GM12878 (cell line): ENCODE measurements around the gene SF1. TPM values are rescaled to one million over a fixed set of nuclear protein-coding genes. Genes with fewer than 3 reads are reported as not detected.

Experiments used
- ATAC-seq: fragments of 200-7000 bp; cut with Tn5 transposase; 3 replicates; pipeline ENCODE4 v1.9.1; 2020; ENCODE audit warnings: mild to moderate bottlenecking, moderate library complexity
- BruUV-seq: library from RNA; stranded (reverse); fragments of 400-500 nt; replicated peaks from 2 replicates; lab custom pipeline; 2021; lab: Mats Ljungman, UMichigan
- CTCF ChIA-PET: fragments of 300-600 bp; sonication (Branson Sonifier 250); formaldehyde crosslinking; extraction: SDS; loops from one replicate; lab custom pipeline; 2021; ENCODE audit warnings: inconsistent platforms; lab: Yijun Ruan, JAX
- POLR2A ChIA-PET: fragments of 350-600 bp; formaldehyde crosslinking; extraction: SDS; loops from one replicate; lab custom pipeline; 2021; ENCODE audit warnings: inconsistent platforms; lab: Charles Lee
- RAD21 ChIA-PET: fragments of 300-600 bp; sonication (Branson Sonifier 250); formaldehyde crosslinking; loops from one replicate; lab custom pipeline; 2023; ENCODE audit warnings: antibody characterized with exemption; ENCODE audit not compliant: unreplicated experiment; lab: Charles Lee
- SMC1A ChIA-PET: fragments of 300-600 bp; sonication (Branson Sonifier 250); formaldehyde crosslinking; loops from one replicate; lab custom pipeline; 2023; ENCODE audit not compliant: unreplicated experiment, uncharacterized antibody; lab: Charles Lee
- DNase-seq: peaks from one replicate; pipeline ENCODE4 v3.0.0-alpha.2; 2011; ENCODE audit warnings: low read depth, low spot score
- FAIRE-seq: peaks from 3 replicates; lab custom pipeline; 2011; peaks lifted over from hg19 to GRCh38; lab: Jason Lieb, UNC
- H2AFZ ChIP-seq: 2 replicates; pipeline ENCODE4 v1.6.0; 2011; ENCODE audit warnings: low read depth, low read length, control low read depth; ENCODE audit not compliant: control insufficient read depth
- H3K27ac ChIP-seq: 2 replicates; pipeline ENCODE4 v1.5.1; 2011; ENCODE audit warnings: control low read depth; ENCODE audit not compliant: control insufficient read depth, insufficient read depth
- H3K27me3 ChIP-seq, 2 experiments: replicated peaks in 1 of 2; 2 replicates each; pipeline versions ENCODE4 v1.6.0 to v1.6.1; 2011; ENCODE audit warnings: low read length in 1 of 2; ENCODE audit not compliant: control insufficient read depth in 2 of 2, insufficient read depth in 2 of 2
- H3K36me3 ChIP-seq, 2 experiments: 2 replicates each; pipeline ENCODE4 v1.5.1; 2011; ENCODE audit warnings: low read length in 1 of 2; ENCODE audit not compliant: control insufficient read depth in 2 of 2, insufficient read depth in 2 of 2
- H3K4me1 ChIP-seq: 2 replicates; pipeline ENCODE4 v1.6.1; 2011; ENCODE audit warnings: mild to moderate bottlenecking, low read length, moderate library complexity, mixed read lengths; ENCODE audit not compliant: control insufficient read depth, insufficient read depth
- H3K4me2 ChIP-seq: 2 replicates; pipeline ENCODE4 v1.6.0; 2011; ENCODE audit warnings: control low read depth; ENCODE audit not compliant: control insufficient read depth, insufficient read depth
- H3K4me3 ChIP-seq: fragments of 200-600 bp; sonication (generic); 2 replicates; pipeline ENCODE4 v1.5.1; 2016
- H3K79me2 ChIP-seq: 2 replicates; pipeline ENCODE4 v1.6.0; 2011; ENCODE audit warnings: low read length; ENCODE audit not compliant: control insufficient read depth, insufficient read depth
- H3K9ac ChIP-seq: 2 replicates; pipeline ENCODE4 v1.8.0; 2011; ENCODE audit warnings: low read length, control low read depth, mixed read lengths; ENCODE audit not compliant: control insufficient read depth, insufficient read depth
- H3K9me3 ChIP-seq: replicated peaks from 3 replicates; pipeline ENCODE4 v1.5.1; 2011; ENCODE audit warnings: mild to moderate bottlenecking, low read length; ENCODE audit not compliant: control insufficient read depth, insufficient read depth
- H4K20me1 ChIP-seq: 2 replicates; pipeline ENCODE4 v1.6.0; 2011; ENCODE audit not compliant: control insufficient read depth, insufficient read depth
- BRCA1 ChIP-seq: IDR thresholded peaks from 2 replicates; pipeline ENCODE4 v1.6.1; 2011; ENCODE audit warnings: low read depth, low read length, improper control_type of control experiment
- MEF2B ChIP-seq: fragments of 450-650 bp; IDR thresholded peaks from 2 replicates; pipeline ENCODE4 v1.6.1; 2018; ENCODE audit warnings: mild to moderate bottlenecking, moderate library complexity; ENCODE audit not compliant: partially characterized antibody, poor library complexity, severe bottlenecking
- NFYA ChIP-seq: IDR thresholded peaks from 2 replicates; pipeline ENCODE4 v1.6.1; 2011; ENCODE audit warnings: low read depth, mild to moderate bottlenecking, low read length, improper control_type of control experiment, borderline replicate concordance
- POLR2AphosphoS2 ChIP-seq: IDR thresholded peaks from 2 replicates; pipeline ENCODE4 v1.6.1; 2011; ENCODE audit warnings: low read depth, mild to moderate bottlenecking, low read length, improper control_type of control experiment, moderate library complexity
- SMC3 ChIP-seq: IDR thresholded peaks from 2 replicates; pipeline ENCODE4 v1.6.1; 2011; ENCODE audit warnings: low read length, improper control_type of control experiment, borderline replicate concordance
- SP1 ChIP-seq: IDR thresholded peaks from one replicate; pipeline ENCODE4 v1.6.1; 2011; ENCODE audit warnings: low read depth, low read length
- SREBF2 ChIP-seq: IDR thresholded peaks from 2 replicates; pipeline ENCODE4 v1.6.1; 2012; ENCODE audit warnings: mild to moderate bottlenecking, low read length
- WGBS: methylation state at CpG from one replicate; pipeline ENCODE4 v1.1.6; 2016; ENCODE audit warnings: low lambda C conversion rate; ENCODE audit not compliant: insufficient replicate concordance, insufficient coverage; ENCODE audit errors: missing lambda C conversion rate; 5-methylcytosine and 5-hydroxymethylcytosine counted together
- in situ Hi-C: fragments of 300-500 bp; cut with MboI; formaldehyde crosslinking; loops from 9 replicates; pipeline ENCODE4 v1.14.3; 2018; ENCODE audit warnings: mixed read lengths
- intact Hi-C: fragments of 100-400 bp; cut with micrococcal nuclease; formaldehyde crosslinking; loops from one replicate; pipeline ENCODE4 v1.14.2; 2022; ENCODE audit not compliant: unreplicated experiment
- polyA plus RNA-seq, 11 experiments: library from polyadenylated mRNA; depleted of rRNA in 4 of 11; unstranded in 6 of 11; stranded (reverse) in 5 of 11; fragments of >200 nt; fragmentation: Nextera tagmentation in 4 of 11; fragmentation: Illumina TruSeq in 1 of 11; extraction: Ambion mirVana in 4 of 11; extraction: Trizol in 1 of 11; gene quantifications; 1 replicate in 1 of 11; 2 replicates in 10 of 11; pipeline versions ENCODE4 v1.2.1 to v1.2.3, GENCODE V29; 2011 to 2016; ENCODE audit warnings: inconsistent platforms in 2 of 11, missing spikeins in 2 of 11, low read depth in 1 of 11
- total RNA-seq, 4 experiments: library from RNA; depleted of rRNA in 3 of 4; stranded (reverse); fragments of >200 nt in 3 of 4; fragmentation: Illumina TruSeq in 1 of 4; extraction: Trizol in 1 of 4; gene quantifications; 2 replicates each; pipeline versions ENCODE4 v1.2.1 to v1.2.3, GENCODE V29; 2013 to 2021

The SF1 gene
- total and polyA plus RNA-seq, 10 of the 15 experiments (the other 5 are each of a cell fraction or from before 2014, with no cell fraction given): 13.6 to 337 (median 103) TPM

GRCh38 chr11:64734811-64735724 lies 43.3 kb downstream of the SF1 start (continued):
- TF ChIP-seq POLR2AphosphoS2: no peak
- no peak for TF ChIP-seq SMC3
- TF ChIP-seq BRCA1: no peak

DNA sequence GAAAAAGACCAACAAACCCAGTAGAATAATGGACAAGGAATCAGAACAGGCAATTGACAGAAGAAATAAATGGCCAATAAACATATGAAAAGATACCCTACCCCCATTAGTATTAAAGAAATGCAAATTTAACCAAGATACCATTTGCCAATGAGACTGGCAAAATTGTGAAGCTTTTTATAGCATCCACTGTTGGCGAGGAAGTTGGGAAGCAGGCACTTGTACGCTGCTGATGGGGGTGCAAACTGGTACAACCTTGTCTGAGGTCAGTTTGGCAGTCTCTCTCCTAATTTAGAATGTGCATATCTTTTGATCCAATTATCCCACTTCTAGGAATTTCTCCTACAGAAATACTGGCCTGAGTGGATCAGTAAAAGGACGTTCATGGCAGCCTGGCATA lies 46.7 kb downstream of the SF1 start:
- FAIRE-seq (no peak), DNase-seq (no peak), ATAC-seq (no peak)
- Histone ChIP-seq H2AFZ (no peak overlapping the region), H3K36me3 (no peaks in the 10 kb centered on the region), H3K4me1 (no peaks in the 10 kb centered on the region), H3K27me3 (no peaks in the 10 kb centered on the region), H3K4me2 (no peak overlapping the region), H3K9me3 (no peaks in the 10 kb centered on the region), H3K79me2 (no peaks in the 10 kb centered on the region), H4K20me1 (no peaks in the 10 kb centered on the region), H3K9ac (no peak overlapping the region), H3K4me3 (no peak overlapping the region), H3K27ac (no peak overlapping the region)
- in situ Hi-C loops (no loop called here), intact Hi-C loops (no loop called here)
- ChIA-PET CTCF (no interaction called here), RAD21 (no interaction called here), SMC1A (no interaction called here), POLR2A (no interaction called here)
- TF ChIP-seq SP1 (no peak), NFYA (no peak), MEF2B (no peak), SREBF2 (no peak)
- 10% methylated on average over 3 of the region's 3 CpGs for WGBS
- no TSS peak for BruUV-seq
